ENCODE measurements around the gene ADRA2B. TPM values are rescaled to one million over a fixed set of nuclear protein-coding genes. Genes with fewer than 3 reads are reported as not detected.

The ADRA2B gene
- total RNA-seq, 2 donors from 2014 or later, result 0.47 to 1.4 TPM

DNA sequence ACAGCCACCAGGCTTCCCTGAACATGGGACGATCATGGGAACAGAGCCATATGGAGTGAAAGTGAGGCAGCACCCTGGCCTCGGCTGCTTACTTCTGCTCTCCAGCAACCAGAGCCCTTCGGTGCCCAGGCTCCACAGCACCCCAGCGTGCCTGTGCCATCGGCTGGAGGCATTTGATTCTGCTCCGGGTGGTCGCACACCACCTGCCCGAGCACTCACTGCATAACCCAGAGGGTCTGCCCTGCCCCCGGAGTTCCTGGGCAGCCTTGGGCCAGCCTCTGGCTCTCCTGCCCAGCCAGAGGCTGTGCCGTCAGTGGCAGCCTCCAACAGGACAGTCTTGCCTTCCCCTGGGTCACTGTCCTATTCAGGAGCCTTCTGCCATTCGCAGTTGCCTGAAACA, 18.1 kb upstream of the ADRA2B start:
- H3K9me3 ChIP-seq, result no peaks in the 10 kb centered on the region
- no peak for DNase-seq (ENCODE audit: low spot score)
- H3K36me3 ChIP-seq, result no peaks in the 10 kb centered on the region
- no peaks in the 10 kb centered on the region for H3K27me3 ChIP-seq
- H3K4me3 ChIP-seq, result no peak overlapping the region
- TF ChIP-seq, protein P1, sequence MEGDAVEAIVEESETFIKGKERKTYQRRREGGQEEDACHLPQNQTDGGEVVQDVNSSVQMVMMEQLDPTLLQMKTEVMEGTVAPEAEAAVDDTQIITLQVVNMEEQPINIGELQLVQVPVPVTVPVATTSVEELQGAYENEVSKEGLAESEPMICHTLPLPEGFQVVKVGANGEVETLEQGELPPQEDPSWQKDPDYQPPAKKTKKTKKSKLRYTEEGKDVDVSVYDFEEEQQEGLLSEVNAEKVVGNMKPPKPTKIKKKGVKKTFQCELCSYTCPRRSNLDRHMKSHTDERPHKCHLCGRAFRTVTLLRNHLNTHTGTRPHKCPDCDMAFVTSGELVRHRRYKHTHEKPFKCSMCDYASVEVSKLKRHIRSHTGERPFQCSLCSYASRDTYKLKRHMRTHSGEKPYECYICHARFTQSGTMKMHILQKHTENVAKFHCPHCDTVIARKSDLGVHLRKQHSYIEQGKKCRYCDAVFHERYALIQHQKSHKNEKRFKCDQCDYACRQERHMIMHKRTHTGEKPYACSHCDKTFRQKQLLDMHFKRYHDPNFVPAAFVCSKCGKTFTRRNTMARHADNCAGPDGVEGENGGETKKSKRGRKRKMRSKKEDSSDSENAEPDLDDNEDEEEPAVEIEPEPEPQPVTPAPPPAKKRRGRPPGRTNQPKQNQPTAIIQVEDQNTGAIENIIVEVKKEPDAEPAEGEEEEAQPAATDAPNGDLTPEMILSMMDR (IDR thresholded peaks at IDR 0.05), result no peak
- H3K27ac ChIP-seq, result no peak overlapping the region
- H3K4me1 ChIP-seq, result peaks cover 0 to 3% of the 10 kb centered on the region in 2 donors

DNA sequence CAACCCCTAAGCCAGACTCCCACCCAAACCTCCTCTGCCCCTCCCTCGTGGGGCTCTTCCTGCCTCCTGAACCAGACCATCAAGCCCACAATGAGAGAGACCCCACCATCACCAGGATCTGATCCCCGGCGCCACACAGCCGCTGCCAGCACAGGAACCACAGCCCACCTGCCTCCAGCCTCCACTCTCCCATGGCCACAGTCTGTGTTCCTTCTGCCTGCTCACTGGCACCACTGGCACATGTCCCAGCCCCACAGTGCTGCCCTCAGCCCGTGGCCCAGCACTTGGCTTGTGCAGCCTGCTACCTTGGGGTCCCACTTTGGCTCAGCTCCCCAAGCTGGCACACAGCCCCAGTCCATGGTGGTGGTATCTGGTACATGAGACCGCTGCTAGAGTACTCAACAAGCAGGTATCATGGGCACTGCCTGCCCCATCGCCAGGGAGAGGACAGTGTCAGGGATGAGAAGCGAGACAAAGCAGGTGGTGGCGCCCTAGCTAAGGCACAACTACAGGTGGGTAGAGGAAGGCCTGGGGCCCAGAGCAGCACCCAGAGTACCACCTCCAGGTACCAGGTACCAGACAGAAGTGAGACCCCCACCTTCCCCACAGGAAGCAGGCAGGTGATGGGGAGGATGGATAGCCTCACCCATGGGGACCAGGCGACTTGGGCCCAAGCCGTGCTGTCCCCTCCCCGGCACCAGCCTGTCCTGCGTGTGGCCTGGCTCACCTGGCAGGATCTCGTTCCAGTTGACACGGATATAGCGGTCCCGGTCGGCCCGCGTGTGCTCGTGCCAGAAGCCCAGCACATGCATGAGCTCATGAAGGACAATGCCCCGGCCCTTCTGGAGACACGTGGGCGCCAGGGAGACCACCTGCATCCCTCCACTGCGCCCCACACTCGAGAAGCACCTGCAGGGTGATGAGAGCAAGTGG, 15.7 kb upstream of the ADRA2B start:
- Histone ChIP-seq H3K36me3 (no peaks in the 10 kb centered on the region), H3K4me1 (no peaks in the 10 kb centered on the region), H3K27me3 (no peaks in the 10 kb centered on the region), H3K9me3 (no peaks in the 10 kb centered on the region), H3K27ac (no peak overlapping the region), H3K4me3 (no peak overlapping the region)
- TF ChIP-seq, protein P1 (IDR thresholded peaks at IDR 0.05), result no peak
- no peak for DNase-seq (ENCODE audit: low spot score)

DNA sequence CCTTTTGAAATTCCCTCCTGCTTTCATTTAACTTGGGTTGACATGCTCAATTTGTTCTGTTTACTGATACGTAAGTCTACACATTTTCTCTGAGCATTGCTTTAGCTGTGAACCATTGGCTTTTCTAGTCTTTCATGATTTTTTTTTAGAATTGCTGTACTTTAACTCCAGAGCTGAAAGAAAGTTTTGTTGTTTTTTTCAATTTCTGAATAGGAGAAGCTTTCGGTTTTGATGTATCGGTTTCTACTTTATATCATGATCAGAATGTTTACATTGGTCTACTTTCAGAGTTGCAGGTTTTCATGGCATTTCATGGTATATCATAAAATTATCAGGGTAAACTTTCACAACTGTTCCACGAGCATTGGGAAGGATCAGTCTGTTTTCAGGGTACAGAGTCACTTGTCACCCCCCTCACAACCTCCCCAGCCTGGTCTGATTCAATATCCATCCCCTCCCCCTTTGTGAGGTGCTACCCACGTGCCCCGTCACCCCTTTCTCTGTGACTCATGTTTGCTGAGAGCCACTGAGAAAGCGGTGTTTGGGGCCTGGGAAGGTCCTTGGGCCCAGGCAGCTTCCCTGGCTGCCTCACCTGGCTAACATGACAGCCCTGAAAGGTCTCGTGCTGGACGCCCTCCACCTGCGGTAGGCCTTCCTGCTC, 14.9 kb upstream of the ADRA2B start:
- Histone ChIP-seq H3K9me3 (no peaks in the 10 kb centered on the region), H3K4me1 (no peaks in the 10 kb centered on the region), H3K4me3 (no peak overlapping the region), H3K27ac (no peak overlapping the region), H3K27me3 (no peaks in the 10 kb centered on the region), H3K36me3 (no peaks in the 10 kb centered on the region)
- TF ChIP-seq, protein P1 (IDR thresholded peaks at IDR 0.05), result no peak
- no peak for DNase-seq (ENCODE audit: low spot score)

DNA sequence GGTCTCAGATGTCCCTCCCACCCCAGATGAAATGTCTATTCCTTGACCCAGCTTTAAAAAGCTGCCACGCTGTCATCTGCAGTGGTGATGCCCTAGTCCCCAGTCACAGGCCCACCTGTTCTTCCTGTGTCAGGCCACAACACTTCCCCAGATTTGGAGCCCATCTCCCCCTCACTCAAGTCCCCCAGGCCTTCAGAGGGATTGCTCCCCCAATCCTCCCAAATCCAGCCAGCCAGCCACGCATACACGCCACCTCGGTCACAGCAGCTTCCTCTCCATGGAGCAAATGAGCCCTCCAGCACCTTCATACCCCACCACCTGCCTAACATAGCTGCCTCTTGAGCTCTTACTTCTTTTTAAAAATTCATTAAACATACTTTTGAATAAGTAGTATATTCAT, 14.1 kb upstream of the ADRA2B start:
- H3K27ac ChIP-seq, result no peak overlapping the region
- H3K27me3 ChIP-seq, result no peaks in the 10 kb centered on the region
- TF ChIP-seq, protein P1 (IDR thresholded peaks at IDR 0.05), result no peak
- H3K4me1 ChIP-seq, result no peaks in the 10 kb centered on the region
- H3K4me3 ChIP-seq, result no peak overlapping the region
- no peaks in the 10 kb centered on the region for H3K36me3 ChIP-seq
- DNase-seq (ENCODE audit: low spot score), result no peak
- no peaks in the 10 kb centered on the region for H3K9me3 ChIP-seq

DNA sequence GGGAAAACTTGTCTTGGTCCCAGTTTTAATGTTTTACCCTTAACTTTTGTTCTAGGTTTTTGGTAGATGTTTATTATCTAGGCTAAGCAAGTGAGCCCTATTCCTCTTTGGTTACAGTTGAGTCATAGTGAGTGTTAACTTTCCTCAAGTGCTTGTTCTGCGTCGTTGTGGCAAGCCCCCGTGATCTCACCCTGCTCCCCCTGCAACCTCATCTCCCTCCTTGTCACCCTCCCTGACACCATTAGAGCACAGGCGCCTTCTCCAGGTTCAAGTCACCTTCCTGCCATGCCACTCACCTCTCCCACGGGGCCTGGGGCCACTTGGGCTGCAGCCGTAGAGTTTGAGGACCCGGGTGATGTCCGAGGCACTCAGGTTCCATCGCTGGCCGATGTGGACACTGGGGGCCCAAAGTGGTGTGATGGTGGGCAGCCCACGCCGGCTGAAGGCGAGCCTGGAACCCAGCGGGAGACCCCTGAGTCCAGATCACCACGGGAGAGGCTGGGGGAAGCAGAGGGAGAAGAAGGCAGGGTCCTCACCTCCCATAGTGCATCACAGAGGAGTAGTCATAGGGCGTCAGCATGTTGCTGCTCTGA, 13.3 kb upstream of the ADRA2B start:
- TF ChIP-seq, protein P1 (IDR thresholded peaks at IDR 0.05), result no peak

More for the DNA sequence above, 13.3 kb upstream of the ADRA2B start:
- Histone ChIP-seq H3K27me3 (no peaks in the 10 kb centered on the region), H3K4me1 (no peaks in the 10 kb centered on the region), H3K27ac (no peak overlapping the region), H3K36me3 (no peaks in the 10 kb centered on the region), H3K9me3 (no peaks in the 10 kb centered on the region), H3K4me3 (no peak overlapping the region)
- DNase-seq (ENCODE audit: low spot score), result no peak
